Astrocyte of the spinal cord (primary cell): ENCODE data around the gene SMURF1.
A peak's percentile ranks its signal among the peaks of the same experiment; 100 is the strongest.

Experiments
- DNase-seq: peaks from one replicate; pipeline ENCODE4 v3.0.0; 2011; ENCODE audit warnings: low read depth, low spot score
- H3K4me3 ChIP-seq: 2 replicates; pipeline ENCODE4 v1.5.1; 2011; ENCODE audit warnings: low read depth, mild to moderate bottlenecking, low read length, moderate library complexity
- CTCF ChIP-seq: IDR thresholded peaks from 2 replicates; pipeline ENCODE4 v1.5.1; 2012; ENCODE audit warnings: low read depth, mild to moderate bottlenecking, low read length, inconsistent platforms
- in situ Hi-C: cut with HindIII; loops from 2 replicates; pipeline ENCODE4 v1.10.0; 2017; ENCODE audit warnings: low sequenced_read_pairs

The SMURF1 gene

DNA sequence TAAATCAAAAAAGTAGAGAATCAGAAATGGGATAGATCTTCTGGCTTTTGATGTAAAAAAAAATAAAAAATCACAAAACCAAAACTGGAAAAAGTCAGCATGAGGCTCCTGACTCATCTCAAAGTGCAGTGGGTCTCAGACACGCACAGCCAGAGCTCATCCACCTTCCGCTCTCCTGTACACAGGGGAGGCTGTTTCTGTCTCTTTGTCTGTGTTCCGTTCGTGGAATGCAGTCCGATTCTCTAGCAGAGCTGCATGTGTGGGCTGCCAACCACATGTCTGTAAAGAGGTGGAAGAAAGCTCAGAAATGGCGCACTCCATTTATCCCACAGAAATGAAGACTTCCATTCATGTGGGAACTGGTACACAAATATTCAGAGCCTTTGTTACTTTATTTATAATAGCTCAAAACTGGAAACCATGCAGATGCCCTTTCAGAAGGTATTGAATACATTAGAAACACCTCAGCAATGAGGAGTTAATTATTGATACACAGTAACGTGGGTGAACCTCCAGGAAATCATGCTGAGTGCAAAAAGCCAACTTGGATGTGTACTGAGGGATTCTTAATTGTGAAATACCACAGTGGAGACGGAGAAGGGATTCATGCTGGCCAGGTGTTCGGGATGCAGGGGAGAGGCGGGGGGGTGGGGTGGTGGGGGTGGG, 142.3 kb downstream of the SMURF1 start:
- in situ Hi-C loops: no loop called here
- DNase-seq: peak; percentile 59
- TF ChIP-seq CTCF: no peak

DNA sequence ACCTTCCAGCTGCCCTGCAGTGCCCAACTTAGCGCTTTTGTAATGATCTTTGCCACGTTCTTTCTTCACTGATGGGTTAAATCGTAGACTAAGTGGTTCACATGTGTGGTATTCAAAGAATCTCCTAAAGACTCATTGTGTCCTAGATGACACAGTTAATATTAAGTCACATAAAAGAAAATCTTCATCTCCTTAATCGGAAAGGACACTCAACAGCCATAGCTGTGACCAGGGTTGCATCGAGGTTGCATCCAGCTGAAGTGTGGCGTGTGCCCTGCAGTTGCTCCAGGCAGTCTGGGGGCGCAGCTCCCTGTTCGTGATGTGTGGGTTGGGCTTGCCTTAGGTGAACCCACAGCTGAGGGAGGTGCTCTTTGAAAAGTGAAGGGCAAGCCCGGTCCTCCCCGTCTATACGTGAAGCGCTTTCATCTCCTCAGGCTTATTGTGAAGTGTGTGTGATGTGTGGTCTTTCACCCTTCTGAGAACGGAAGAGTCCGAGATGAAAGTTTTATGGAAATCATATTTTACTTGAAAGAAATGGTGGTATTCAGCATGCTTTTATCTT, 142.9 kb downstream of the SMURF1 start:
- in situ Hi-C loops: no loop called here

More for the DNA sequence above, 142.3 kb downstream of the SMURF1 start:
- H3K4me3 ChIP-seq: no peak overlapping the region

GRCh38 chr7:99000196-99000903, 143.6 kb downstream of the SMURF1 start:
- in situ Hi-C loops: no loop called here
- DNase-seq: no peak
- no peak for TF ChIP-seq CTCF
- no peak overlapping the region for H3K4me3 ChIP-seq

More for the DNA sequence above, 142.9 kb downstream of the SMURF1 start:
- TF ChIP-seq CTCF: no peak
- H3K4me3 ChIP-seq: no peak overlapping the region
- no peak for DNase-seq

DNA sequence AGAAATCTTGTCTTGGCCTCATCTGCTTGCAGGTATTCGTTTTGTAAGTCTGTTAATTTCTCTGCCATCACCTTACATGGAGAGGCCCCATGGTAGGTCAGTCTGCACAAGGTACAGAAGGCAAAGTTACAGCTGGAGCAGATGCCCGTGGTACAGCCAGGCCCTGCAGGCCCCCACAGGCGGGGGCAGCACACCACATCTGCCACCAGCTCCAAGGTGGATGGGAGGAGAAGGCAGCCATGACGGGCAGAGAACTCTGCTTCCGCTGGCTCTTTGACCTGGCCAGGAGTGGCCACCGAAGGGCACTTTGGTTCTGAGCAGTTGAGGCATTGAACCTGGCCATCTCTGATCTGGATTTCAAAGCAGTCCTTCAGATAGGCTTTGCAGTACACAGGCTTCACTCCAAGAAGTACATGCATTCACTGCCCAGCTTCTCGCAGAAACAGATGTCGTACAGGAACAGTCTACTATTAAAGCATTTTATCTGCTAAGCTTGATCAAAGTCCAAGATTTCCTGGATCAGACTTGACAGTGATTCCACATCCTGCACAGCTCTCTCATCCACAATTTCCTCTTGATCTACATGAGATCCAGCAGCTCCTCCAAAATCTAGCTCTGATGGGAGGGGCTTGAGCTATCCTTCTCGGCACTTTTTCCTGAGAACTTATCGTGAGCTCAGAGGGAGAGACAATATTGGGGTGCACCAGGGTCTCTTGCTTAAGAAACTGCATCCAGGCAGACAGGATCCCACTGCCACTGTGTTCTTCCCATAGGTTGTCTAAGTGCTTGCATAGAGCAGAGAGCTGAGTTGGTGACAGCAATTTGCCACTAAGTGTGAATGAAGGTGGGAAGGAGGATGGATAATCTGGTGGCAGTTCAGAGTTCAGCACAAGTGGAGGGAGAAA, 144.8 kb downstream of the SMURF1 start:
- no peak overlapping the region for H3K4me3 ChIP-seq
- DNase-seq: no peak
- in situ Hi-C loops: no loop called here
- no peak for TF ChIP-seq CTCF

DNA sequence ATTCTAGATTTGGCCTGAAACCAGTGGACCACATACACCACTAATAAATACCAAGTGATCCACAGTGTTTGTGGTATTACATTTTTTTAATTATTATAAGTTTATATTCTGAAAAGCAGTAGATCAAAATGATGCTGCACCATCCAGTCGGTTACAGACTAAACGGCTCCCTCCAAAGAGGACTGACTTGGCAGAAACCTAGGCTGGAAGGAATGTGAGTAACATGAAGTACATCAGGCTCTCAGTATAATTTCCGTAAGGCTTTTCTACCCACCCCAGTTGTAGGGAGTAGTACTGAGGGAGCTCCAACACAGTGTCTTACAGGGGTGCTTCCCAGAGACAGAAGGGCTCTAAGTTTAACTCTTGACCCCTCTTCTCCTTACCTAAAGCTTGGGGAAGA, 146.1 kb downstream of the SMURF1 start:
- no peak for DNase-seq
- in situ Hi-C loops: no loop called here
- no peak overlapping the region for H3K4me3 ChIP-seq
- TF ChIP-seq CTCF: no peak

- no peak for TF ChIP-seq CTCF
- in situ Hi-C loops: no loop called here
- no peak overlapping the region for H3K4me3 ChIP-seq
- DNase-seq: no peak
These were observed 147.8 kb downstream of the SMURF1 start for GRCh38 chr7:98996150-98996552.
